DND-41 (cell line): ENCODE measurements around the gene CENPU.

ENCODE experiments used
- ATAC-seq: fragments of 200-7000 bp; cut with Tn5 transposase; 3 replicates; pipeline ENCODE4 v1.9.1; 2021; ENCODE audit warnings: low read depth; ENCODE audit not compliant: insufficient read depth
- DNase-seq: peaks from one replicate; pipeline ENCODE4 v3.0.0-alpha.2; 2020
- H2AFZ ChIP-seq: 2 replicates; pipeline ENCODE4 v1.6.0; 2012; ENCODE audit warnings: low read depth, low read length
- H3K27ac ChIP-seq: 2 replicates; pipeline ENCODE4 v1.5.1; 2012; ENCODE audit warnings: low read length, inconsistent platforms
- H3K27me3 ChIP-seq: fragments of 200-600 bp; sonication (generic); 2 replicates; pipeline ENCODE4 v1.6.0; 2012; ENCODE audit warnings: low read length, mild to moderate bottlenecking, inconsistent platforms; ENCODE audit not compliant: insufficient read depth, poor library complexity
- H3K36me3 ChIP-seq: 2 replicates; pipeline ENCODE4 v1.5.1; 2012; ENCODE audit warnings: low read length, inconsistent platforms; ENCODE audit not compliant: insufficient read depth
- H3K4me1 ChIP-seq: 2 replicates; pipeline ENCODE4 v1.5.1; 2012; ENCODE audit warnings: mild to moderate bottlenecking, low read length; ENCODE audit not compliant: insufficient read depth
- H3K4me2 ChIP-seq: 2 replicates; pipeline ENCODE4 v1.6.0; 2012; ENCODE audit warnings: mild to moderate bottlenecking, moderate library complexity, low read length, inconsistent platforms; ENCODE audit not compliant: insufficient read depth
- H3K4me3 ChIP-seq, 2 experiments: fragments of 200-600 bp in 1 of 2; shearing (Covaris generic) in 1 of 2; 2 replicates each; pipeline ENCODE4 v1.5.1; 2012 to 2016; ENCODE audit warnings: inconsistent platforms in 2 of 2, low read length in 2 of 2, mild to moderate bottlenecking in 2 of 2, low read depth in 1 of 2, moderate library complexity in 1 of 2
- H3K79me2 ChIP-seq: 2 replicates; pipeline ENCODE4 v1.6.0; 2012; ENCODE audit warnings: low read length, inconsistent platforms; ENCODE audit not compliant: insufficient read depth
- H3K9ac ChIP-seq: 2 replicates; pipeline ENCODE4 v1.6.0; 2012; ENCODE audit warnings: low read depth, mild to moderate bottlenecking, inconsistent platforms, low read length, moderate library complexity
- H3K9me3 ChIP-seq: 2 replicates; pipeline ENCODE4 v1.5.1; 2012; ENCODE audit warnings: low read length, moderate library complexity, mild to moderate bottlenecking, inconsistent platforms; ENCODE audit not compliant: insufficient read depth, severe bottlenecking
- H4K20me1 ChIP-seq: 2 replicates; pipeline ENCODE4 v1.6.0; 2012; ENCODE audit warnings: low read length; ENCODE audit not compliant: insufficient read depth
- EZH2 ChIP-seq: IDR thresholded peaks from 3 replicates; pipeline ENCODE4 v1.6.1; 2012; ENCODE audit warnings: borderline replicate concordance, low read depth, mild to moderate bottlenecking, moderate library complexity, low read length, inconsistent platforms; ENCODE audit not compliant: severe bottlenecking
- TF ChIP-seq, protein P1 (sequence below): IDR thresholded peaks from 2 replicates; pipeline ENCODE4 v1.5.1; 2012; ENCODE audit warnings: borderline replicate concordance, low read length, moderate library complexity, mild to moderate bottlenecking; ENCODE audit not compliant: poor library complexity, severe bottlenecking; ENCODE audit errors: extremely low read depth

Gene CENPU

DNA sequence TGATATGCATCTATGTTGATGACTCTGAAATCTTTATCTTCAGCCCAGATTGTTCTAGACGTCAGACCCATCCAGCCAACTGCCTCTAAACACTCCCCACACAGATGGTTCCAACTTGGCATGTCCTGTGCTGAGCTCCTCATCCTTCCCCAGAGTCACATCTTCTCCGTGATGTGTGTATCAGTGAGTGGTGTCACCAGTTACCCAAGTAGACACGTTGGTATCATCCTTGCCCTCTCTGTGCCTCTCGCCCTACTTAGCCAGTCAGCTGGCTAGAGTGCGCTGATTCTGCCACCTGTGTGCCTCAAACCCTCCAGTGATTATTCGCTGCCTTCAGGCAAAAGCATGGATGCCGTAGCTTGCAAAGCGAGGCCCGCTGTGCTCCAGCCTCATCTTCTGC is 65.8 kb downstream of the CENPU start:
- no peak overlapping the region for H3K9ac ChIP-seq
- H2AFZ ChIP-seq: no peak overlapping the region
- DNase-seq (no peak), ATAC-seq (peak; percentile 50)
- H4K20me1 ChIP-seq: no peaks in the 10 kb centered on the region
- no peak overlapping the region for H3K4me3 ChIP-seq
- H3K4me1 ChIP-seq: peaks cover 7% of the 10 kb centered on the region; the same call in 1 of the 2 replicates
- no peaks in the 10 kb centered on the region for H3K9me3 ChIP-seq
- H3K79me2 ChIP-seq: no peaks in the 10 kb centered on the region
- no peak overlapping the region for H3K4me2 ChIP-seq
- H3K27me3 ChIP-seq: no peaks in the 10 kb centered on the region
- TF ChIP-seq, protein P1, sequence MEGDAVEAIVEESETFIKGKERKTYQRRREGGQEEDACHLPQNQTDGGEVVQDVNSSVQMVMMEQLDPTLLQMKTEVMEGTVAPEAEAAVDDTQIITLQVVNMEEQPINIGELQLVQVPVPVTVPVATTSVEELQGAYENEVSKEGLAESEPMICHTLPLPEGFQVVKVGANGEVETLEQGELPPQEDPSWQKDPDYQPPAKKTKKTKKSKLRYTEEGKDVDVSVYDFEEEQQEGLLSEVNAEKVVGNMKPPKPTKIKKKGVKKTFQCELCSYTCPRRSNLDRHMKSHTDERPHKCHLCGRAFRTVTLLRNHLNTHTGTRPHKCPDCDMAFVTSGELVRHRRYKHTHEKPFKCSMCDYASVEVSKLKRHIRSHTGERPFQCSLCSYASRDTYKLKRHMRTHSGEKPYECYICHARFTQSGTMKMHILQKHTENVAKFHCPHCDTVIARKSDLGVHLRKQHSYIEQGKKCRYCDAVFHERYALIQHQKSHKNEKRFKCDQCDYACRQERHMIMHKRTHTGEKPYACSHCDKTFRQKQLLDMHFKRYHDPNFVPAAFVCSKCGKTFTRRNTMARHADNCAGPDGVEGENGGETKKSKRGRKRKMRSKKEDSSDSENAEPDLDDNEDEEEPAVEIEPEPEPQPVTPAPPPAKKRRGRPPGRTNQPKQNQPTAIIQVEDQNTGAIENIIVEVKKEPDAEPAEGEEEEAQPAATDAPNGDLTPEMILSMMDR: no peak
- no peak for TF ChIP-seq EZH2
- H3K27ac ChIP-seq: no peak overlapping the region
- peaks cover 74% of the 10 kb centered on the region for H3K36me3 ChIP-seq

DNA sequence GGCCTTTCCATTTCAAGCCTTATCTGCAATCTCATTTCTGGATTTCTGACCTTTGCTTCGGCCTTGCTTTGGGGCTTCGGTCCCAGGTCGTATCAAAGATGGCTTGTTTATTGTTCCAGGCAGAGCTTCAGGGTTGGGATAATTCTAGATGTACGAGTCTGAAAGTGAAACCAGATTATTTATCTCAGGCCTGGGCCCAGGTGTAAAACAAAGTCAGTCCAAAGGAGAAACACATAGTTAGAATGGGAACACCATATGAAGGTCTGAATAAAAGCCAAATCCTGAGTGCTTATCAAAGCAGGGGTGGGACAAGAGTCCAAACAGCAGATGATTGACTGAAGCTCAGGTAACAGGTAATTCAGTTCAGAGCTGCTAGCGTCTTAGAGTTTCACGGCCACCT is 67.2 kb downstream of the CENPU start:
- H3K36me3 ChIP-seq: peaks cover 62% of the 10 kb centered on the region
- no peak overlapping the region for H3K27ac ChIP-seq
- H3K9ac ChIP-seq: no peak overlapping the region
- no peak for TF ChIP-seq EZH2
- TF ChIP-seq, protein P1: no peak
- DNase-seq: no peak
- no peak overlapping the region for H3K4me3 ChIP-seq
- no peaks in the 10 kb centered on the region for H3K79me2 ChIP-seq
- no peak overlapping the region for H2AFZ ChIP-seq
- H3K4me1 ChIP-seq: peaks cover 7% of the 10 kb centered on the region; the same call in 1 of the 2 replicates
- no peak for ATAC-seq
- no peaks in the 10 kb centered on the region for H3K9me3 ChIP-seq
- H4K20me1 ChIP-seq: no peaks in the 10 kb centered on the region
- no peak overlapping the region for H3K4me2 ChIP-seq
- H3K27me3 ChIP-seq: no peaks in the 10 kb centered on the region

DNA sequence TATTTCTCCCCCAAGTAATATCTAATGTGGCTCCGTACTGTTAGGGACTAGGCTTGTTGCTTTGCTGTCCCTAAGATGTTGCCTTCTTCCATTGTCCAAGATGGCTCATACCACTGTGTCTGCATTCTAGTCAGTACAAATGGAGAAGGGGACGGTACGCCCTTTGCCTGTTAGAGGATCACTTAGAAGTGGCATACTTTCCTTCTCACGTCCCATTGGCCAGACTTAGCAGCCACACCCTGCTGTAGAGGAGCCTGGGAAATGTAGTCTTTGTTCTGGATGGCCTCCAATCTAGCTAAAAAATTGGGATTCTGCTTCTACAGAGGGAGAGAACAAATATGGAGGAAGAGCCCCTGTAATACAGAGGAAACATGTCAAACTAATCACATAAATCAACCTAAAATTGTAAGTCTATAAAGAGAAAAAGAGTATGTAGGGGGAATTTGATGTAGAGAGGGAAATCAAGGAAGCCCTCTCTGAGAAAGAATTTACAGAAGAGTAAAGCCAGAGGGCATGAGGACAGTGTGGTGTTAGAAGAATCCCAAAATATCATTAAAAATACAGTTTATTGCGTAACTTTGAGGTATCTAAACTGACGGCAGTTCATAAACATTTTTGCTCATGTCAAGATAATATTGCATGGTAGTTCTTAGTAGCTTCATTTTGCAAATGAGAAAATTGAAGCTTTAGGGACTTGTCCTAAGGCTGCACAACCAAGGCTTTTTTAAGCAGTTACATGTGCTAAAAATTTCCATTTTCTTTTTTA is 69.3 kb downstream of the CENPU start:
- H3K27ac ChIP-seq: no peak overlapping the region
- H4K20me1 ChIP-seq: no peaks in the 10 kb centered on the region
- no peak overlapping the region for H3K4me2 ChIP-seq
- DNase-seq (no peak), ATAC-seq (peak; percentile 69; the same call in 2 of the 3 replicates)
- H3K27me3 ChIP-seq: no peaks in the 10 kb centered on the region
- H3K36me3 ChIP-seq: peaks cover 64% of the 10 kb centered on the region
- no peak overlapping the region for H2AFZ ChIP-seq
- H3K9ac ChIP-seq: no peak overlapping the region
- no peak overlapping the region for H3K4me3 ChIP-seq
- no peaks in the 10 kb centered on the region for H3K9me3 ChIP-seq
- H3K79me2 ChIP-seq: no peaks in the 10 kb centered on the region
- TF ChIP-seq, protein P1: no peak
- no peak for TF ChIP-seq EZH2
- peaks cover 7% of the 10 kb centered on the region; the same call in 1 of the 2 replicates for H3K4me1 ChIP-seq
